Activated CD8-positive, alpha-beta memory T cell treated with anti-CD3 and anti-CD28 coated beads, Interleukin-2, amount 50 U/mL, for 1 hour (primary cell): ENCODE results near the gene DUSP22.
"Not testable (repeated sequence)": the region's sequence is repeated elsewhere in the genome, so short reads cannot be mapped to it uniquely, and the experiment has no call there.

Experiments used
- DNase-seq: peaks from one replicate; pipeline ENCODE4 v3.0.0-alpha.2; 2020; ENCODE audit errors: extremely low read depth

Gene DUSP22

GRCh38 chr6:325161-325860 is 33.0 kb downstream of the DUSP22 start:
- not testable (repeated sequence) for DNase-seq

- not testable (repeated sequence) for DNase-seq
Measured at GRCh38 chr6:326066-326465, 33.8 kb downstream of the DUSP22 start.

- no peak for DNase-seq
Measured at GRCh38 chr6:326896-327537, 34.7 kb downstream of the DUSP22 start.

GRCh38 chr6:327538-328116 is 35.3 kb downstream of the DUSP22 start:
- no peak for DNase-seq

- DNase-seq: no peak
Measured at GRCh38 chr6:328136-328670, 35.9 kb downstream of the DUSP22 start.

- no peak for DNase-seq
Measured at GRCh38 chr6:328924-329323, 36.6 kb downstream of the DUSP22 start.

- DNase-seq: no peak
Measured at GRCh38 chr6:329888-330691, 37.8 kb downstream of the DUSP22 start.

GRCh38 chr6:330948-331347 is 38.7 kb downstream of the DUSP22 start:
- no peak for DNase-seq

GRCh38 chr6:331622-332521 is 39.6 kb downstream of the DUSP22 start:
- no peak for DNase-seq

- DNase-seq: no peak
Measured at GRCh38 chr6:332671-333070, 40.4 kb downstream of the DUSP22 start.

- no peak for DNase-seq
Measured at GRCh38 chr6:333379-334002, 41.2 kb downstream of the DUSP22 start.

GRCh38 chr6:334536-335510 is 42.5 kb downstream of the DUSP22 start:
- DNase-seq: no peak

GRCh38 chr6:335572-335971 is 43.3 kb downstream of the DUSP22 start:
- DNase-seq: no peak

- DNase-seq: no peak
Measured at GRCh38 chr6:336159-337114, 44.1 kb downstream of the DUSP22 start.

- DNase-seq: peak; percentile 13
Measured at GRCh38 chr6:337805-338368, 45.6 kb downstream of the DUSP22 start.

- no peak for DNase-seq
Measured at GRCh38 chr6:338815-339262, 46.6 kb downstream of the DUSP22 start.

- DNase-seq: no peak
Measured at GRCh38 chr6:339480-339879, 47.2 kb downstream of the DUSP22 start.
